Measurements from ENCODE around the gene PPP1R26. TPM values are rescaled to one million over a fixed set of nuclear protein-coding genes. Genes with fewer than 3 reads are reported as not detected.
"Not testable (repeated sequence)": the region's sequence is repeated elsewhere in the genome, so short reads cannot be mapped to it uniquely, and the experiment has no call there.

The PPP1R26 gene
- total RNA-seq, 1 donor from 2014 or later: 20.9 TPM

GRCh38 chr9:135512241-135512603 is 32.6 kb downstream of the PPP1R26 start:
- no peak overlapping the region for H3K4me3 ChIP-seq
- H3K27me3 ChIP-seq (ENCODE audit: low read depth): peaks cover 15% of the 10 kb centered on the region
- H3K4me1 ChIP-seq: no peaks in the 10 kb centered on the region
- intact Hi-C loops (cut with micrococcal nuclease): no loop called here
- no peaks in the 10 kb centered on the region for H3K36me3 ChIP-seq
- TF ChIP-seq CTCF (IDR thresholded peaks at IDR 0.05; ENCODE audit: borderline replicate concordance): no peak
- peaks cover 20% of the 10 kb centered on the region for H3K9me3 ChIP-seq (replicated peaks)
- no peak overlapping the region for H3K27ac ChIP-seq (replicated peaks)
- DNase-seq: no peak

- DNase-seq: no peak
- H3K4me3 ChIP-seq: no peak overlapping the region
- no peaks in the 10 kb centered on the region for H3K4me1 ChIP-seq
- no peak overlapping the region for H3K27ac ChIP-seq (replicated peaks)
- H3K9me3 ChIP-seq (replicated peaks): peaks cover 20% of the 10 kb centered on the region
- intact Hi-C loops (cut with micrococcal nuclease): no loop called here
- no peaks in the 10 kb centered on the region for H3K36me3 ChIP-seq
- no peak for TF ChIP-seq CTCF (IDR thresholded peaks at IDR 0.05; ENCODE audit: borderline replicate concordance)
- peaks cover 15% of the 10 kb centered on the region for H3K27me3 ChIP-seq (ENCODE audit: low read depth)
Observed at GRCh38 chr9:135512904-135513303, 33.3 kb downstream of the PPP1R26 start.

- intact Hi-C loops (cut with micrococcal nuclease): no loop called here
- no peak overlapping the region for H3K4me3 ChIP-seq
- DNase-seq: no peak
- H3K27ac ChIP-seq (replicated peaks): no peak overlapping the region
- H3K4me1 ChIP-seq: no peaks in the 10 kb centered on the region
- TF ChIP-seq CTCF (IDR thresholded peaks at IDR 0.05; ENCODE audit: borderline replicate concordance): no peak
- H3K9me3 ChIP-seq (replicated peaks): peaks cover 20% of the 10 kb centered on the region
- no peaks in the 10 kb centered on the region for H3K36me3 ChIP-seq
- H3K27me3 ChIP-seq (ENCODE audit: low read depth): peaks cover 15% of the 10 kb centered on the region
Observed at GRCh38 chr9:135513351-135513846, 33.8 kb downstream of the PPP1R26 start.

- H3K36me3 ChIP-seq; H3K27ac ChIP-seq (replicated peaks); DNase-seq; H3K4me3 ChIP-seq; H3K4me1 ChIP-seq; intact Hi-C loops (cut with micrococcal nuclease): not testable (repeated sequence)
- peaks cover 15% of the 10 kb centered on the region for H3K27me3 ChIP-seq (ENCODE audit: low read depth)
- peaks cover 15% of the 10 kb centered on the region for H3K9me3 ChIP-seq (replicated peaks)
Observed at GRCh38 chr9:135513906-135514305, 34.3 kb downstream of the PPP1R26 start.

GRCh38 chr9:135514342-135515082 is 34.9 kb downstream of the PPP1R26 start:
- Histone ChIP-seq H3K27ac (replicated peaks) (no peak overlapping the region), H3K9me3 (replicated peaks) (peaks cover 9% of the 10 kb centered on the region), H3K36me3 (no peaks in the 10 kb centered on the region), H3K27me3 (ENCODE audit: low read depth) (peaks cover 15% of the 10 kb centered on the region), H3K4me1 (no peaks in the 10 kb centered on the region), H3K4me3 (no peak overlapping the region)
- no peak for DNase-seq
- TF ChIP-seq CTCF (IDR thresholded peaks at IDR 0.05; ENCODE audit: borderline replicate concordance): no peak
- intact Hi-C loops (cut with micrococcal nuclease): no loop called here

All from left ventricle myocardium inferior (tissue), 1 donor.